ENCODE data around the gene SEC24B.

The SEC24B gene

GRCh38 chr4:109433205-109434006 is at the start of gene SEC24B:
Gene SEC24B (plus strand): TSS chr4:109433815. CDS start chr4:109433870, 55 bp downstream.
- DNase-seq, result peak; percentile 93

- DNase-seq, result no peak
Measured at GRCh38 chr4:109383823-109384222, 49.8 kb upstream of the SEC24B start.

GRCh38 chr4:109385260-109385659 is 48.4 kb upstream of the SEC24B start:
- DNase-seq, result no peak

- no peak for DNase-seq
Measured at GRCh38 chr4:109389369-109390114, 44.1 kb upstream of the SEC24B start.

GRCh38 chr4:109390115-109390768 is 43.4 kb upstream of the SEC24B start:
- no peak for DNase-seq

- no peak for DNase-seq
Measured at GRCh38 chr4:109395694-109396093, 37.9 kb upstream of the SEC24B start.

GRCh38 chr4:109398928-109399327 is 34.7 kb upstream of the SEC24B start:
- no peak for DNase-seq

GRCh38 chr4:109406337-109406931 is 27.2 kb upstream of the SEC24B start:
- DNase-seq, result peak; percentile 51

- DNase-seq, result no peak
Measured at GRCh38 chr4:109407027-109407737, 26.4 kb upstream of the SEC24B start.

- DNase-seq, result no peak
Measured at GRCh38 chr4:109408711-109409110, 24.9 kb upstream of the SEC24B start.

GRCh38 chr4:109410226-109410625 is 23.4 kb upstream of the SEC24B start:
- no peak for DNase-seq

GRCh38 chr4:109410776-109411175 is 22.8 kb upstream of the SEC24B start:
- no peak for DNase-seq

- no peak for DNase-seq
Measured at GRCh38 chr4:109411964-109412363, 21.7 kb upstream of the SEC24B start.

GRCh38 chr4:109412776-109413175 is 20.8 kb upstream of the SEC24B start:
- DNase-seq, result no peak

GRCh38 chr4:109414938-109415337 is 18.7 kb upstream of the SEC24B start:
- DNase-seq, result no peak

GRCh38 chr4:109418588-109418987 is 15.0 kb upstream of the SEC24B start:
- no peak for DNase-seq

GRCh38 chr4:109419679-109420078 is 13.9 kb upstream of the SEC24B start:
- no peak for DNase-seq

- DNase-seq, result no peak
Measured at GRCh38 chr4:109424093-109424841, 9.3 kb upstream of the SEC24B start.

GRCh38 chr4:109425405-109425804 is 8.2 kb upstream of the SEC24B start:
- DNase-seq, result no peak

- DNase-seq, result no peak
Measured at GRCh38 chr4:109429545-109429944, 4.1 kb upstream of the SEC24B start.

- DNase-seq, result no peak
Measured at GRCh38 chr4:109432203-109432602, 1.4 kb upstream of the SEC24B start.

GRCh38 chr4:109432696-109433095 is 919 bp upstream of the SEC24B start:
- peak; percentile 41 for DNase-seq
